WTC11 (cell line): ENCODE results near the gene PTPN2.

Experiments
- ELF4 ChIP-seq: sonication (generic); formaldehyde crosslinking; IDR thresholded peaks from 2 replicates; pipeline ENCODE4 v1.8.1; 2022; ENCODE audit warnings: low read depth, mild to moderate bottlenecking, moderate library complexity, missing genetic modification reagents
- ESRRA ChIP-seq: sonication (generic); formaldehyde crosslinking; IDR thresholded peaks from 2 replicates; pipeline ENCODE4 v1.8.1; 2022; ENCODE audit warnings: mild to moderate bottlenecking, missing genetic modification reagents, borderline replicate concordance
- FOXJ3 ChIP-seq: sonication (generic); formaldehyde crosslinking; IDR thresholded peaks from 2 replicates; pipeline ENCODE4 v1.9.0; 2021; ENCODE audit warnings: missing genetic modification reagents, mild to moderate bottlenecking, borderline replicate concordance
- NFYB ChIP-seq: sonication (generic); formaldehyde crosslinking; conservative IDR thresholded peaks from 2 replicates; pipeline ENCODE4 v1.8.0; 2022; ENCODE audit warnings: low read depth, missing genetic modification reagents
- ZNF121 ChIP-seq: sonication (generic); formaldehyde crosslinking; IDR thresholded peaks from 2 replicates; pipeline ENCODE4 v1.8.0; 2023; ENCODE audit warnings: missing genetic modification reagents
- ZNF232 ChIP-seq: sonication (generic); formaldehyde crosslinking; IDR thresholded peaks from 2 replicates; pipeline ENCODE4 v1.8.0; 2022; ENCODE audit warnings: mild to moderate bottlenecking, missing genetic modification reagents
- TF ChIP-seq, protein P1 (sequence below): fragments of 200-600 bp; IDR thresholded peaks from 2 replicates; pipeline ENCODE4 v1.8.0; 2022; ENCODE audit warnings: antibody characterized with exemption
- TF ChIP-seq, protein P2 (sequence below): fragments of 250-450 bp; sonication (Bioruptor Pico); IDR thresholded peaks from 2 replicates; pipeline ENCODE4 v1.8.0; 2021; ENCODE audit warnings: mild to moderate bottlenecking
- TF ChIP-seq, protein P3 (sequence below): sonication (generic); formaldehyde crosslinking; IDR thresholded peaks from 2 replicates; pipeline ENCODE4 v1.8.1; 2023; ENCODE audit warnings: mild to moderate bottlenecking, missing genetic modification reagents, moderate library complexity
- TF ChIP-seq, protein P4 (sequence below): sonication (generic); formaldehyde crosslinking; IDR thresholded peaks from 2 replicates; pipeline ENCODE4 v1.8.0; 2022; ENCODE audit warnings: missing genetic modification reagents
- TF ChIP-seq, protein P5 (sequence below): sonication (generic); formaldehyde crosslinking; IDR thresholded peaks from 2 replicates; pipeline ENCODE4 v1.8.1; 2023; ENCODE audit warnings: mild to moderate bottlenecking, missing genetic modification reagents, borderline replicate concordance
- TF ChIP-seq, protein P6 (sequence below): sonication (generic); formaldehyde crosslinking; conservative IDR thresholded peaks from 2 replicates; pipeline ENCODE4 v1.8.1; 2023; ENCODE audit warnings: mild to moderate bottlenecking, low read depth, missing genetic modification reagents, moderate library complexity
- TF ChIP-seq, protein P7 (sequence below): sonication (generic); formaldehyde crosslinking; IDR thresholded peaks from 2 replicates; pipeline ENCODE4 v1.8.1; 2023; ENCODE audit warnings: mild to moderate bottlenecking, moderate library complexity, missing genetic modification reagents

DNA sequence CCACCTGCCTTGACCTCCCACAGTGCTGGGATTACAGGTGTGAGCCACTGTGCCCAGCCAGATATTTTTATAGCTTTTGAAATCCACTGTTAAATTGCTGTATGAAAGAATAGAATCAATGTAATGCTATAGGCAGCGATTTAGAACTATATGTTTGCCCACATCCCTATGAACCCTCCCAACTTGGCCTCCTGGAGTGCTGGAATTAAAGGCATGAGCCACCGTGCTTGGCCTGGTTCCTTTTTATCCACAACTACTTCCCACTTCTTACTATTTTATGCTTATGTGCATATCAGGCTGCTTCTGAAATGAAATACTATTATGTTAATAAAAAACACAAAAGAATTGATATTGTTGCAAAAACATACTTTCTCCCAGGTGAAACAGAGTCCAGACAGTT lies 11.6 kb upstream of the PTPN2 start:
- TF ChIP-seq FOXJ3 (CRISPR knock-in tag): no peak
- no peak for TF ChIP-seq ESRRA (CRISPR knock-in tag)
- TF ChIP-seq, protein P1, sequence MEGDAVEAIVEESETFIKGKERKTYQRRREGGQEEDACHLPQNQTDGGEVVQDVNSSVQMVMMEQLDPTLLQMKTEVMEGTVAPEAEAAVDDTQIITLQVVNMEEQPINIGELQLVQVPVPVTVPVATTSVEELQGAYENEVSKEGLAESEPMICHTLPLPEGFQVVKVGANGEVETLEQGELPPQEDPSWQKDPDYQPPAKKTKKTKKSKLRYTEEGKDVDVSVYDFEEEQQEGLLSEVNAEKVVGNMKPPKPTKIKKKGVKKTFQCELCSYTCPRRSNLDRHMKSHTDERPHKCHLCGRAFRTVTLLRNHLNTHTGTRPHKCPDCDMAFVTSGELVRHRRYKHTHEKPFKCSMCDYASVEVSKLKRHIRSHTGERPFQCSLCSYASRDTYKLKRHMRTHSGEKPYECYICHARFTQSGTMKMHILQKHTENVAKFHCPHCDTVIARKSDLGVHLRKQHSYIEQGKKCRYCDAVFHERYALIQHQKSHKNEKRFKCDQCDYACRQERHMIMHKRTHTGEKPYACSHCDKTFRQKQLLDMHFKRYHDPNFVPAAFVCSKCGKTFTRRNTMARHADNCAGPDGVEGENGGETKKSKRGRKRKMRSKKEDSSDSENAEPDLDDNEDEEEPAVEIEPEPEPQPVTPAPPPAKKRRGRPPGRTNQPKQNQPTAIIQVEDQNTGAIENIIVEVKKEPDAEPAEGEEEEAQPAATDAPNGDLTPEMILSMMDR: no peak
- TF ChIP-seq, protein P2, sequence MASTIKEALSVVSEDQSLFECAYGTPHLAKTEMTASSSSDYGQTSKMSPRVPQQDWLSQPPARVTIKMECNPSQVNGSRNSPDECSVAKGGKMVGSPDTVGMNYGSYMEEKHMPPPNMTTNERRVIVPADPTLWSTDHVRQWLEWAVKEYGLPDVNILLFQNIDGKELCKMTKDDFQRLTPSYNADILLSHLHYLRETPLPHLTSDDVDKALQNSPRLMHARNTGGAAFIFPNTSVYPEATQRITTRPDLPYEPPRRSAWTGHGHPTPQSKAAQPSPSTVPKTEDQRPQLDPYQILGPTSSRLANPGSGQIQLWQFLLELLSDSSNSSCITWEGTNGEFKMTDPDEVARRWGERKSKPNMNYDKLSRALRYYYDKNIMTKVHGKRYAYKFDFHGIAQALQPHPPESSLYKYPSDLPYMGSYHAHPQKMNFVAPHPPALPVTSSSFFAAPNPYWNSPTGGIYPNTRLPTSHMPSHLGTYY (CRISPR knock-in tag): no peak
- TF ChIP-seq, protein P3, sequence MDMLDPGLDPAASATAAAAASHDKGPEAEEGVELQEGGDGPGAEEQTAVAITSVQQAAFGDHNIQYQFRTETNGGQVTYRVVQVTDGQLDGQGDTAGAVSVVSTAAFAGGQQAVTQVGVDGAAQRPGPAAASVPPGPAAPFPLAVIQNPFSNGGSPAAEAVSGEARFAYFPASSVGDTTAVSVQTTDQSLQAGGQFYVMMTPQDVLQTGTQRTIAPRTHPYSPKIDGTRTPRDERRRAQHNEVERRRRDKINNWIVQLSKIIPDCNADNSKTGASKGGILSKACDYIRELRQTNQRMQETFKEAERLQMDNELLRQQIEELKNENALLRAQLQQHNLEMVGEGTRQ (CRISPR knock-in tag): no peak
- no peak for TF ChIP-seq ZNF232 (CRISPR knock-in tag)
- TF ChIP-seq, protein P4, sequence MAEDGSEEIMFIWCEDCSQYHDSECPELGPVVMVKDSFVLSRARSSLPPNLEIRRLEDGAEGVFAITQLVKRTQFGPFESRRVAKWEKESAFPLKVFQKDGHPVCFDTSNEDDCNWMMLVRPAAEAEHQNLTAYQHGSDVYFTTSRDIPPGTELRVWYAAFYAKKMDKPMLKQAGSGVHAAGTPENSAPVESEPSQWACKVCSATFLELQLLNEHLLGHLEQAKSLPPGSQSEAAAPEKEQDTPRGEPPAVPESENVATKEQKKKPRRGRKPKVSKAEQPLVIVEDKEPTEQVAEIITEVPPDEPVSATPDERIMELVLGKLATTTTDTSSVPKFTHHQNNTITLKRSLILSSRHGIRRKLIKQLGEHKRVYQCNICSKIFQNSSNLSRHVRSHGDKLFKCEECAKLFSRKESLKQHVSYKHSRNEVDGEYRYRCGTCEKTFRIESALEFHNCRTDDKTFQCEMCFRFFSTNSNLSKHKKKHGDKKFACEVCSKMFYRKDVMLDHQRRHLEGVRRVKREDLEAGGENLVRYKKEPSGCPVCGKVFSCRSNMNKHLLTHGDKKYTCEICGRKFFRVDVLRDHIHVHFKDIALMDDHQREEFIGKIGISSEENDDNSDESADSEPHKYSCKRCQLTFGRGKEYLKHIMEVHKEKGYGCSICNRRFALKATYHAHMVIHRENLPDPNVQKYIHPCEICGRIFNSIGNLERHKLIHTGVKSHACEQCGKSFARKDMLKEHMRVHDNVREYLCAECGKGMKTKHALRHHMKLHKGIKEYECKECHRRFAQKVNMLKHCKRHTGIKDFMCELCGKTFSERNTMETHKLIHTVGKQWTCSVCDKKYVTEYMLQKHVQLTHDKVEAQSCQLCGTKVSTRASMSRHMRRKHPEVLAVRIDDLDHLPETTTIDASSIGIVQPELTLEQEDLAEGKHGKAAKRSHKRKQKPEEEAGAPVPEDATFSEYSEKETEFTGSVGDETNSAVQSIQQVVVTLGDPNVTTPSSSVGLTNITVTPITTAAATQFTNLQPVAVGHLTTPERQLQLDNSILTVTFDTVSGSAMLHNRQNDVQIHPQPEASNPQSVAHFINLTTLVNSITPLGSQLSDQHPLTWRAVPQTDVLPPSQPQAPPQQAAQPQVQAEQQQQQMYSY (CRISPR knock-in tag): no peak
- TF ChIP-seq, protein P5, sequence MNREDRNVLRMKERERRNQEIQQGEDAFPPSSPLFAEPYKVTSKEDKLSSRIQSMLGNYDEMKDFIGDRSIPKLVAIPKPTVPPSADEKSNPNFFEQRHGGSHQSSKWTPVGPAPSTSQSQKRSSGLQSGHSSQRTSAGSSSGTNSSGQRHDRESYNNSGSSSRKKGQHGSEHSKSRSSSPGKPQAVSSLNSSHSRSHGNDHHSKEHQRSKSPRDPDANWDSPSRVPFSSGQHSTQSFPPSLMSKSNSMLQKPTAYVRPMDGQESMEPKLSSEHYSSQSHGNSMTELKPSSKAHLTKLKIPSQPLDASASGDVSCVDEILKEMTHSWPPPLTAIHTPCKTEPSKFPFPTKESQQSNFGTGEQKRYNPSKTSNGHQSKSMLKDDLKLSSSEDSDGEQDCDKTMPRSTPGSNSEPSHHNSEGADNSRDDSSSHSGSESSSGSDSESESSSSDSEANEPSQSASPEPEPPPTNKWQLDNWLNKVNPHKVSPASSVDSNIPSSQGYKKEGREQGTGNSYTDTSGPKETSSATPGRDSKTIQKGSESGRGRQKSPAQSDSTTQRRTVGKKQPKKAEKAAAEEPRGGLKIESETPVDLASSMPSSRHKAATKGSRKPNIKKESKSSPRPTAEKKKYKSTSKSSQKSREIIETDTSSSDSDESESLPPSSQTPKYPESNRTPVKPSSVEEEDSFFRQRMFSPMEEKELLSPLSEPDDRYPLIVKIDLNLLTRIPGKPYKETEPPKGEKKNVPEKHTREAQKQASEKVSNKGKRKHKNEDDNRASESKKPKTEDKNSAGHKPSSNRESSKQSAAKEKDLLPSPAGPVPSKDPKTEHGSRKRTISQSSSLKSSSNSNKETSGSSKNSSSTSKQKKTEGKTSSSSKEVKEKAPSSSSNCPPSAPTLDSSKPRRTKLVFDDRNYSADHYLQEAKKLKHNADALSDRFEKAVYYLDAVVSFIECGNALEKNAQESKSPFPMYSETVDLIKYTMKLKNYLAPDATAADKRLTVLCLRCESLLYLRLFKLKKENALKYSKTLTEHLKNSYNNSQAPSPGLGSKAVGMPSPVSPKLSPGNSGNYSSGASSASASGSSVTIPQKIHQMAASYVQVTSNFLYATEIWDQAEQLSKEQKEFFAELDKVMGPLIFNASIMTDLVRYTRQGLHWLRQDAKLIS (CRISPR knock-in tag): no peak
- no peak for TF ChIP-seq ELF4 (CRISPR knock-in tag)
- TF ChIP-seq, protein P6, sequence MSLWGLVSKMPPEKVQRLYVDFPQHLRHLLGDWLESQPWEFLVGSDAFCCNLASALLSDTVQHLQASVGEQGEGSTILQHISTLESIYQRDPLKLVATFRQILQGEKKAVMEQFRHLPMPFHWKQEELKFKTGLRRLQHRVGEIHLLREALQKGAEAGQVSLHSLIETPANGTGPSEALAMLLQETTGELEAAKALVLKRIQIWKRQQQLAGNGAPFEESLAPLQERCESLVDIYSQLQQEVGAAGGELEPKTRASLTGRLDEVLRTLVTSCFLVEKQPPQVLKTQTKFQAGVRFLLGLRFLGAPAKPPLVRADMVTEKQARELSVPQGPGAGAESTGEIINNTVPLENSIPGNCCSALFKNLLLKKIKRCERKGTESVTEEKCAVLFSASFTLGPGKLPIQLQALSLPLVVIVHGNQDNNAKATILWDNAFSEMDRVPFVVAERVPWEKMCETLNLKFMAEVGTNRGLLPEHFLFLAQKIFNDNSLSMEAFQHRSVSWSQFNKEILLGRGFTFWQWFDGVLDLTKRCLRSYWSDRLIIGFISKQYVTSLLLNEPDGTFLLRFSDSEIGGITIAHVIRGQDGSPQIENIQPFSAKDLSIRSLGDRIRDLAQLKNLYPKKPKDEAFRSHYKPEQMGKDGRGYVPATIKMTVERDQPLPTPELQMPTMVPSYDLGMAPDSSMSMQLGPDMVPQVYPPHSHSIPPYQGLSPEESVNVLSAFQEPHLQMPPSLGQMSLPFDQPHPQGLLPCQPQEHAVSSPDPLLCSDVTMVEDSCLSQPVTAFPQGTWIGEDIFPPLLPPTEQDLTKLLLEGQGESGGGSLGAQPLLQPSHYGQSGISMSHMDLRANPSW (CRISPR knock-in tag): no peak
- TF ChIP-seq ZNF121: no peak
- TF ChIP-seq, protein P7, sequence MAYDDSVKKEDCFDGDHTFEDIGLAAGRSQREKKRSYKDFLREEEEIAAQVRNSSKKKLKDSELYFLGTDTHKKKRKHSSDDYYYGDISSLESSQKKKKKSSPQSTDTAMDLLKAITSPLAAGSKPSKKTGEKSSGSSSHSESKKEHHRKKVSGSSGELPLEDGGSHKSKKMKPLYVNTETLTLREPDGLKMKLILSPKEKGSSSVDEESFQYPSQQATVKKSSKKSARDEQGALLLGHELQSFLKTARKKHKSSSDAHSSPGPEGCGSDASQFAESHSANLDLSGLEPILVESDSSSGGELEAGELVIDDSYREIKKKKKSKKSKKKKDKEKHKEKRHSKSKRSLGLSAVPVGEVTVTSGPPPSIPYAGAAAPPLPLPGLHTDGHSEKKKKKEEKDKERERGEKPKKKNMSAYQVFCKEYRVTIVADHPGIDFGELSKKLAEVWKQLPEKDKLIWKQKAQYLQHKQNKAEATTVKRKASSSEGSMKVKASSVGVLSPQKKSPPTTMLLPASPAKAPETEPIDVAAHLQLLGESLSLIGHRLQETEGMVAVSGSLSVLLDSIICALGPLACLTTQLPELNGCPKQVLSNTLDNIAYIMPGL (CRISPR knock-in tag): no peak
- no peak for TF ChIP-seq NFYB
